Lower leg skin (tissue), 3 donors: ENCODE measurements around the gene DDX19B.

Experiments used
- POLR2A ChIP-seq, 2 donors: fragments of 450-650 bp; IDR thresholded peaks; one replicate each; pipeline ENCODE4 v1.6.1; 2016 to 2017; ENCODE audit warnings: antibody characterized with exemption in 2 of 2, mild to moderate bottlenecking in 1 of 2, moderate library complexity in 1 of 2
- TF ChIP-seq, protein P1 (sequence below), 3 donors: fragments of 450-650 bp; IDR thresholded peaks; one replicate each; pipeline ENCODE4 v1.5.1; 2016; ENCODE audit warnings: antibody characterized with exemption in 3 of 3, mild to moderate bottlenecking in 3 of 3, moderate library complexity in 2 of 3

DNA sequence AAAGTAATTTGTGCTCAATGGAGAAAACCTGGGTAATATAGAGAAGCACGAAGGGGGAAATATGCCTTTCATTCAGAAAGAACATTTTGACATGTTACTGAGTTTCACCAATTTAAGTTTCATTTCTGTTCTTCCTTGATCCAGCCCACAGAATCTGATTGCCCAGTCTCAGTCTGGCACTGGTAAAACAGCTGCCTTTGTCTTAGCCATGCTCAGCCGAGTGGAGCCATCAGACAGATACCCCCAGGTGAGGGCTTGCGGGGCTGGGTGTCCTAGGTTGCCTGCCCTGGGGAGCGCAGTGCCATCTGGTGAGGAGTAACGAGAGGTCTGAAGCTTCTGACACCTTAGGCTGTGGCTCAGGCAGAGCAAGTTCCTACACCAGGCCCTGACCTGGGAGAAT lies 65.4 kb downstream of the DDX19B start:
- TF ChIP-seq, protein P1, sequence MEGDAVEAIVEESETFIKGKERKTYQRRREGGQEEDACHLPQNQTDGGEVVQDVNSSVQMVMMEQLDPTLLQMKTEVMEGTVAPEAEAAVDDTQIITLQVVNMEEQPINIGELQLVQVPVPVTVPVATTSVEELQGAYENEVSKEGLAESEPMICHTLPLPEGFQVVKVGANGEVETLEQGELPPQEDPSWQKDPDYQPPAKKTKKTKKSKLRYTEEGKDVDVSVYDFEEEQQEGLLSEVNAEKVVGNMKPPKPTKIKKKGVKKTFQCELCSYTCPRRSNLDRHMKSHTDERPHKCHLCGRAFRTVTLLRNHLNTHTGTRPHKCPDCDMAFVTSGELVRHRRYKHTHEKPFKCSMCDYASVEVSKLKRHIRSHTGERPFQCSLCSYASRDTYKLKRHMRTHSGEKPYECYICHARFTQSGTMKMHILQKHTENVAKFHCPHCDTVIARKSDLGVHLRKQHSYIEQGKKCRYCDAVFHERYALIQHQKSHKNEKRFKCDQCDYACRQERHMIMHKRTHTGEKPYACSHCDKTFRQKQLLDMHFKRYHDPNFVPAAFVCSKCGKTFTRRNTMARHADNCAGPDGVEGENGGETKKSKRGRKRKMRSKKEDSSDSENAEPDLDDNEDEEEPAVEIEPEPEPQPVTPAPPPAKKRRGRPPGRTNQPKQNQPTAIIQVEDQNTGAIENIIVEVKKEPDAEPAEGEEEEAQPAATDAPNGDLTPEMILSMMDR (IDR thresholded peaks at IDR 0.05), result no peak
- no peak for TF ChIP-seq POLR2A (IDR thresholded peaks at IDR 0.05)
